ENCODE results near the gene ALS2CL. TPM values are rescaled to one million over a fixed set of nuclear protein-coding genes. Genes with fewer than 3 reads are reported as not detected.
"Not testable (repeated sequence)": the region's sequence is repeated elsewhere in the genome, so short reads cannot be mapped to it uniquely, and the experiment has no call there.

The ALS2CL gene
- 3.7 and 5.8 TPM in 2 replicates for total RNA-seq

GRCh38 chr3:46693038-46693891 lies at the start of gene ALS2CL:
Gene ALS2CL (minus strand): TSS chr3:46693679. CDS start chr3:46689440, 4,239 bp downstream.
- DNase-seq (ENCODE audit: low read depth in 2 of 2), result peak; percentile 27 to 49

- DNase-seq (ENCODE audit: low read depth in 2 of 2), result no peak
These were observed 49.6 kb upstream of the ALS2CL start for GRCh38 chr3:46742992-46743585.

GRCh38 chr3:46739565-46739964 lies 46.1 kb upstream of the ALS2CL start:
- not testable (repeated sequence) for DNase-seq (ENCODE audit: low read depth in 2 of 2)

GRCh38 chr3:46737329-46737731 lies 43.9 kb upstream of the ALS2CL start:
- no peak for DNase-seq (ENCODE audit: low read depth in 2 of 2)

GRCh38 chr3:46736006-46736872 lies 42.8 kb upstream of the ALS2CL start:
- DNase-seq (ENCODE audit: low read depth in 2 of 2), result no peak

GRCh38 chr3:46734773-46735172 lies 41.3 kb upstream of the ALS2CL start:
- DNase-seq (ENCODE audit: low read depth in 2 of 2), result no peak

- no peak for DNase-seq (ENCODE audit: low read depth in 2 of 2)
These were observed 39.7 kb upstream of the ALS2CL start for GRCh38 chr3:46733026-46733800.

GRCh38 chr3:46731795-46732194 lies 38.3 kb upstream of the ALS2CL start:
- no peak for DNase-seq (ENCODE audit: low read depth in 2 of 2)

- DNase-seq (ENCODE audit: low read depth in 2 of 2), result no peak
These were observed 37.3 kb upstream of the ALS2CL start for GRCh38 chr3:46730819-46731218.

GRCh38 chr3:46729038-46729437 lies 35.6 kb upstream of the ALS2CL start:
- DNase-seq (ENCODE audit: low read depth in 2 of 2), result no peak

GRCh38 chr3:46725621-46726314 lies 32.3 kb upstream of the ALS2CL start:
- no peak for DNase-seq (ENCODE audit: low read depth in 2 of 2)

- no peak for DNase-seq (ENCODE audit: low read depth in 2 of 2)
These were observed 30.9 kb upstream of the ALS2CL start for GRCh38 chr3:46724424-46724823.

- no peak for DNase-seq (ENCODE audit: low read depth in 2 of 2)
These were observed 29.0 kb upstream of the ALS2CL start for GRCh38 chr3:46722443-46722842.

- DNase-seq (ENCODE audit: low read depth in 2 of 2), result no peak
These were observed 27.5 kb upstream of the ALS2CL start for GRCh38 chr3:46721009-46721408.

- DNase-seq (ENCODE audit: low read depth in 2 of 2), result no peak
These were observed 26.3 kb upstream of the ALS2CL start for GRCh38 chr3:46719735-46720271.

GRCh38 chr3:46719044-46719565 lies 25.6 kb upstream of the ALS2CL start:
- no peak for DNase-seq (ENCODE audit: low read depth in 2 of 2)

- no peak for DNase-seq (ENCODE audit: low read depth in 2 of 2)
These were observed 24.2 kb upstream of the ALS2CL start, which contains the start of gene PRSS50 for GRCh38 chr3:46717447-46718231. Gene PRSS50 (minus strand): TSS chr3:46717869. CDS start chr3:46717824, 45 bp downstream.

GRCh38 chr3:46716461-46717441 lies 23.3 kb upstream of the ALS2CL start:
- no peak for DNase-seq (ENCODE audit: low read depth in 2 of 2)

Data from lung microvascular endothelial cell (primary cell).